ENCODE results near the gene SIDT2.
"Not testable (repeated sequence)": the region's sequence is repeated elsewhere in the genome, so short reads cannot be mapped to it uniquely, and the experiment has no call there.

The SIDT2 gene

DNA sequence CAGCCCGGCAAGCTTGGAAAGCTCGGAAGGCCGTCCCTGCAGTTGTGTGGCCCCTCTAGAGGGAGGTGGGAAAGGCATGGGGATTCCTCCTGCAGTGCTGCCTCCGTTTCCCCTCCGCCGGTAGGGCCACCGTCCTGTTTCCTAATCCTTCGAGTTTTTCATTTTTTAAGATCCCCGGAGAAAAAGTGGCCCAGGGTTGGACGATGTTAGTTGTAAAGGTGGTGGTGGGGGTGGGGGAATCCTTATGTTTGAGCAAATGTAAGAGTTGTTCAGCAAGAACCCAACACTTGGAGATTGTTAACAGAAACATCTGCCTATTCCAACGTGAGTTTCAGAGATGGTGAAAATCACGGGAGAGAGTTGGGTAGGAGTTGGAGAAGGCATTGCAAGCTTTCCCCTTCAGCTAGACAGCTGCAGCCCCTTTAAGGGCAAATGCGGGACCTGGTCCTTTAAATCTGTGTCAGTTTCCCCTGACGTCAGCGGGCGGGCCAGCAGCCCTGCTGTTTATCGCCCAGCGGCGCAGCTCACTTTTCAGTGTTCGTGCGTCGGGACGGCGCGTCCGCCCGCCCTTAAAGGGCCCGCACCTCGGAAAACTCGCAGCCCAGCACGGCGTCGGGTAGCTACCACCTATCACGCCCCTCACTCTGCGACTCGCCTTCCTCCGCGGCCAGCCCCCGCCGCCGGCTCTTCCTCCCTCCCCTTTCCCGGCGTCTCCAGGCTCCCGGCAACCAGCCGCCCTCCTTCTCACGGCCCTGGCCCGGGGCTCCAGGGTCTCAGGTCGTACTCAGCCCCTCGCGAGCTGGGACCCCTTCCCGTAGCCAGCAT lies at the start of gene SIDT2:
SIDT2 (plus strand) TSS at position 534 of the 825 bp plus-strand sequence. CDS start 521 bp downstream, outside the sequence.
- peak; percentile 84 to 85 for DNase-seq

DNA sequence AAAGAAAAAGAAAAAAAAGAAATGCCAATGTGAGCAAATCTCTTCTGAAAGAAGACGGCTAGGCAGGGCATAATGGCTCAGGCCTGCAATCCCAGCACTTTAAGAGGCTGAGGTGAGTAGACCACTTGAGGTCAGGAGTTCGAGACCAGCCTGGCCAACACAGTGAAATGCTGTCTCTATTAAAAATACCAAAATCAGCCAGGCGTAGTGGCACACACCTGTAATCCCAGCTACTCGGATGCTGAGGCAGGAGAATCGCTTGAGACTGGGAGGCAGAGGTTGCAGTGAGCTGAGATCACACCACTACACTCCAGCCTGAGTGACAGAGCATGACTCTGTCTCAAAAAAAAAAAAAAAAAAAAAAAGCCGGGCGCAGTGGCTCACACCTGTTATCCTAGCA lies 48.1 kb upstream of the SIDT2 start:
- DNase-seq: not testable (repeated sequence)

DNA sequence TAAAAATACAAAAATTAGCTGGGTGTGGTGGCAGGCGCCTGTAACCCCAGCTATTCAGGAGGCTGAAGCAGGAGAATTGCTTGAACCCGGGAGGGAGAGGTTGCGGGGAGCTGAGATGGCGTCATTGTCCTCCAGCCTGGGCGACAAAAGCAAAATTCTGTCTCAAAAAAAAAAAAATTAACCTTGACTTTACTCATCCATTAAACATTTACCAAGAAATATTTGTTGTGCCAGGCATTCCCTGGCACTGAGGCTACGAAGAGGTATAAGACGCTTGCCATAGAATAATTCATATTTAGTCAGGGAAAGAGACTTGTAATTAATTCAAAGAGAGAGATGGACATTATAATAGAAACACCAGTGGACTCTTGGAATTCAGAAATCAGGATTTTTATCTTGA lies 47.7 kb upstream of the SIDT2 start:
- DNase-seq: no peak

DNA sequence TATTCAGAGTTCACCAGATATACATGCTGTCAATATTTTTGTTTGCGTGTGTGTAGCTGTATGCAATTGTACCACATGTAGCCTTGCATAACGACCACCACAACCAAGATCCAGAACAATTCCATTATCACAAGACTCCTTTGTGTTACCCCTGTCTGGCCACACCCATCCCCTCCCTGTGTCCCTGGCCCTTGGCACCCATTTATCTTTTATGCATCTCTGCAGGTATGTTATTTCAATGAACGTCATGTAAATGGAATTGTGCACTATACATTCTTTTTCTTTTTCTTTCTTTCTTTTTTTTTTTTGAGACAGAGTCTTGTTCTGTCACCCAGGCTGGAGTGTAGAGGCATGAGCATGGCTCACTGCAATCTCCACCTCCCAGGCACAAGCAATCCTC lies 44.1 kb upstream of the SIDT2 start:
- no peak for DNase-seq

DNA sequence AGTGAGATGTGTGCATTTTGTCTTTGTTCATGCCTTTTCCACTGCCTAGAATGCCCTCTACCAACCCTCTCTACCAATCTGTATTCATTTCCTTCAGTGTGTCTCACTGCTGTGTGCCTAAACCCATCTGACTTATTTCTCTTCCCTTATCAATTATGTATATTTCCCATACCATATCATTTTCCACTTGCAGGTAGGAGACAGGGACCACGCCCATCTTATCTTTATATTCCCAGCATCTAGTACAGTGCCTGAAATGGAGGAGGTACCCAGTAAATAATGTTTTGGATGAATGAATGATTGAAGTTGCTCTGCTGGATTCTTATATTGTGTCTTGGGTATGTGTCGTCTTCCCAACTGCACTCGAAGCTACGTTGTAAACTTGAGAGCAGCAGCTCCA lies 43.6 kb upstream of the SIDT2 start:
- DNase-seq: not testable (repeated sequence)

DNA sequence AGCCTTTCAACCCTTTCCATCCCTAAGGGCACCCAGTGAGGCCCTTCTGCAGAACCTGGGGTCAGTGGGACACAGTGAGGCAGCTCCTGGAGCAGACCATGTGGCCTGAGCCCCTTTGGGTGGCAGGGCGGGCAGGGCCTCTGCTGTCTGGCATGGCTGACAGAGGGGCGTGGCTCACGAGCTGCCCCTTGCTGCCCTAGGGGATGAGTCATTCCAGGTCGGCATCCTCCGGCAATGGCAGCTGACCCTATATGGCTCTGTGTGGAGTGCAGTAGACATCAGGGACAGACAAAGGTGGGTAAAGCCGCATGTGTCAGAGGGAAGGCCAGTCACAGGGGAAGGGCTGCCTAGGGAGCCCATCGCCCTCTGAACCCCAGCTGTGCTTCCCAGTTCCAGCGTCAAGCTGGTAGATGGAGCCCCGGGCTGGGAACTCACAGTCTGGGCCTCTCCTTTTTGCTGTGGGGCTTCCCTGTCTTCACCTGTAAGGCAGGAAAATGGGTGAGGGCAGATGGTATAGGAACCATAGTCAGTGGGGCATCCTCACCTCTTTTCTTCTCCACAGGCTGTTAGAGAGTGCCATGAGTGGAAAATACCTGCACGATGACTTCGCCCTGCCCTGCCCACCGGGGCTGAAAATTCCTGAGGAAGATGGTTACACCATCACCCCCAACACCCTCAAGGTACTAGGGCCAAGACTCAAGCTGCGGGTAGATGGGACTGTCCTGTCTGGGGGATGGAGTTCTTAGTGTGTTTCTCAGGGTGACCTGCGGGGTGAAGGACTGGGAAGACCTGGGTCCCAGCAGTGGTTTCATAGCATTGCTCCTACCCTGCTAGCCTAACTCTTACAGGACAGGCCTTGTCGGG lies 41.1 kb upstream of the SIDT2 start:
- not testable (repeated sequence) for DNase-seq

DNA sequence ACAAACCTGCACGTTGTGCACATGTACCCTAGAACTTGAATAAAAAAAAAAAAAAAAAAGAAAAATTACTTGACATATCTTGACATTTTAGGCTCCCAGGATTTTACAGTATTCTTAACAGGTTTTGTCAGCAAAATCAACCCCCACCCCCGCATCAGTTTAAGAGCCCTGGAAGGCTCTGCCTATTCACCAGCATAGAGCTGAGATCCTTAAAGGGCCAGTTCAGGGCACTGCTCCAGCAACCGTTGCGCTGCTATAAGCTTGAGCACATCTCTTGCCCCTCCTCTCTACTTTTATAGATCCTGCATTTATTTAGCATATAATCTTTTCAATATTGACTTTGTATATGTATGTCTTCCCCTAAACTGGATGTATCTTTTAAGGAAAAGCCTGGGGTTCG lies 35.2 kb upstream of the SIDT2 start:
- peak; percentile 27 to 50 for DNase-seq

DNA sequence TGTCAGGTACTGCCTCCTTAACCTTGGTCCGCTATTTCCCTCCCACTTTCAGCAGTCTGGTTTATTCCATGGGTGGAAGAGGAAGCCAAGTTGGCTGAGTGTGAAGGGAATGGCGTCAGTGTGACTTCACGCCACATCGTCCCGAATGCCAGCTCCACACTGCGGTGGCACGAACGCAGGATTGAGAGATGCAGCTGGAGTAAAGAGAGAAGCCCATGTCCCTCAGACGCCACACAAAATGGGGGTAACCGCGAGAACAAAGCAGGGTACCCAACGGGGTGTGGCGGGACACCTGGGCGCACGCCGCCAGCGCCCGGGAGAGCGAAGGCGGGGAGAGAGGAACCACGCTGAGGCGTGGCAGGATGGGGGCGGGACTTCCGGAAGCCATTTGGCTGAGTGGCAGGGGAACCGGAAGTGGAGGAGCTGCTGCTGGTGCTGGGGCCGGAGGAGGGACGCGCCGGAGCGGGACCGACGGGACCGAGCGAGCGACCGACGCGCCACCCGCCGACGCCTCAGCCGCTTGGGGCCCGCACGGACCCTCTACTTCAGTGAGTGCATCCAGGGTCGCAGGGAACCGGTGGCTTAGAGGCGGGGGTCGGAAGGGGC lies 34.6 kb upstream of the SIDT2 start, which contains the start of gene PAFAH1B2:
PAFAH1B2 (plus strand) TSS at position 417 of the 606 bp plus-strand sequence. CDS start 8,161 bp downstream, outside the sequence.
- peak; percentile 95 to 96 for DNase-seq

GRCh38 chr11:117144477-117145392 lies 33.8 kb upstream of the SIDT2 start:
- DNase-seq: peak; percentile 8 to 31

- DNase-seq: no peak
Observed at GRCh38 chr11:117145393-117145761, 33.2 kb upstream of the SIDT2 start.

- DNase-seq: no peak
Observed at GRCh38 chr11:117146521-117146920, 32.0 kb upstream of the SIDT2 start.

DNA sequence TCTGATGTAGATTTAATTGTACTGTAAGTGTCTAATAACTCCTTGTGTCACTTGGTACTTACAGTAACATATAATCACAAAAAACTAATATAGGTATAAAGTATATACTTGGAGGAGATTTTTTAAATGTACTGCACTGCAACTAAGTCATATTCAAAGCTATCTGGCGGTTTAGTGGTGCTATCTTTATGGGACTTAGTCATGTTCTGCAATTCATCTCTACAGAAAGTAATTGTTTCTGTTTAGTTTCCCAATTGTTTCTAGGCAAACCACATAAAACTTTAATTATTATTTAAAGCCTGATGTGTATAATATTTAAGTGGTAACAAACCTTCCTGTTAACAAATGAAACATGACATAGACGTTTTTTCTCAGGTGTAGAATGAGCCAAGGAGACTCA lies 26.5 kb upstream of the SIDT2 start:
- no peak for DNase-seq

DNA sequence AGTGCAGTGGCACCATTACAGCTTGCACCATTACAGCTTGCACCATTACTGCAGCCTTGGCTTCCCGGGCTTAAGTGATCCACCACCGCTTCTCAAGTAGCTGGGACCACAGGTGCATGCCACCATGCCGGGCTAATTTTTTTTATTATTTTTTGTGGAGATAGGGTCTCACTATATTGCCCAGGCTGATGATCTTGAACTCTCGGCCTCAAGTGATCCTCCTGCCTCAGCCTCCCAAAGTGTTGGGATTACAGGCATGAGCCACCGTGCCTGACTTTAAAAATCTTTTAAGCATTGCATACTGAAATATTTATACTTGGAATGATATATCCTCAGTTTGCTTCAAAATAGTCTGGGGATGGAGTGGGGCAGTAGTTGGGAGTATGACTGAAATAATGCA lies 24.1 kb upstream of the SIDT2 start:
- no peak for DNase-seq

DNA sequence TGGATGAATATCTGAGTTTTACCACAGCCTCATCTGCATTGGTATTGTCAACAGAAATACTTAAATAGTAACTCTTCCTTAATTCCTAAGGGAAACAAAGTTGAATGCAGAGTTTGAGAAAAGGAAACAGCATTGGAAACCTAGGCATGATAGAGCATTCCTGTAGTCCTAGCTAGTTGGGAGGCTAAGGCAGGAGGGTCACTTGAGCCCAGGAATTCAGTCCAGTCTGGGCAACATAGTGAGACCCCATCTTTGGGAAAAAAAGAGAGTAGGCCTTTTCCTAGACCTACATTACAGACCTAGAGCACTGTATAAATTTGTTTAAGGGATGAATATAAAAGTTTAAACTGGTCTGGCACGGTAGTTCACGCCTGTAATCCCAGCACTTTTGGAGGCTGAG lies 21.0 kb upstream of the SIDT2 start:
- DNase-seq: no peak

DNA sequence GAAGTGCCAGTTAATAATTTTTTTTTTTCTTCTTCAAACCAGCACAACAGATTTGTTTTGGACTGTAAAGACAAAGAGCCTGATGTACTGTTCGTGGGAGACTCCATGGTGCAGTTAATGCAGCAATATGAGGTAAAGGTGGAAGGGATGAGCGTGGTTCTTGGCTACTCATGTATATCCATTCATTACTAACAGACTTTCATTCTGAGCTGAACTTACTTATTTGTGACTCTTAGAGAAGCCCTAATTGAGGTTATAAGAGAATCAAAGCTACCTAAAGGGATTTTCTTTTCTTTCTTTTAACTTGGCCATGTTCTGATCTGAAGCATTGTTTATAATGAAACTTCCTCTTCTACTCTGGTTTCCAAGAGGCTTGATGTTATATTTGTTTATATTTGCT lies 18.7 kb upstream of the SIDT2 start:
- DNase-seq: no peak

DNA sequence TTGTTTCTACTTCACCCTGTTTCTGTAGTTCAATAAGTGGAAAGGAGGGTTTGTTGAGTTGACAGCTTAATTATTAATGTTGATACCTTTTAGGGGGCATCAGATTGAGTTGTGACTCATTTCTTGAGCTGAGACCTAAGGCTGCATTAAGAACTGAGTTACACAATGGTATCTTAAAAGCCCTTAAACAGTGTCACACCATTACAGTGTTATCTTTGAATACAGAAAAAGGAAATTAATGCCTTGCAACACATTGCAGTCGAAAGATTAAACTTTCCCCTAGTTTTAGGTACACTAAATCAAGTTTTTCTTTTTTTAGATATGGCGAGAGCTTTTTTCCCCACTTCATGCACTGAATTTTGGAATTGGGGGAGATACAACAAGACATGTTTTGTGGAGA lies 17.7 kb upstream of the SIDT2 start:
- no peak for DNase-seq

DNA sequence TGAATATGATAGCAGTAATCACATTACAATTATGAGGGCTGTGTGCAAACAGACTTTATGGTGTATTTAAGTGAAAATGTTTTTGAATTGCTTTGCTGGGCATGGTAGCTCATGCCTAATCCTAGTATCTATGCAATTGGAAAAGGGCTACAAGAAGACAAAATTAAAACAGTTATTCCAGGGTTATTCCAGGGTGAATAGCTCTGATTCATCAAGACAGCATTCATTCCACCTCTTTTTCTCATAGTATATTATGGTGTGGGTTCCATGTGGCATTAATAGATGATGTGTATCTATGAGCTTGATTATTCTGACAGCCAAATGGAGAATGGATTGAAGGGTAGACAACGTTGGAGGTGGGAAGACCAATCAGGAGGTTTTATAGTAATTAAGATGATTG lies 12.1 kb upstream of the SIDT2 start:
- no peak for DNase-seq

- DNase-seq: no peak
Observed at GRCh38 chr11:117169736-117170135, 8.8 kb upstream of the SIDT2 start.

DNA sequence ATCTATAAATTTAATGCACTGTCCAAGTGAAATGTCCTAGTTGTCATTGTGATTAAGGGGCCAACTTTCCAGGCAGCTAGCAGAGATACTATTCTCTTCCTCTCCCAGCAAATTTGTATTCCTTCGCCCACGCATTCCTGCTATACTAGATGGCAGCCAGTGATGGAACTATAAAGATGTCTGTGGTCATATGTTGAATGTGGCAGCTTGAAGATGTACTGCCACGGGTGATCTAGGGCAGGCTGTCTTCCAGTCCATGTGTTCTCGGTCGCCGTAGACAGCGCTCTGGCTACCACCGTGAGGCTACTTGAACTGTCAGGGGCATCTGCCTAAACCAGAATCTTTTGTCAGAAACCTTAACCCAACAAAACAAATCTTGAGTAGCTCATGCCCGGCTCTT lies 8.3 kb upstream of the SIDT2 start:
- DNase-seq: no peak

GRCh38 chr11:117171007-117171403 lies 7.5 kb upstream of the SIDT2 start:
- no peak for DNase-seq

- no peak for DNase-seq
Observed at GRCh38 chr11:117171404-117172061, 7.0 kb upstream of the SIDT2 start.
